Kasumi-1 (cell line): ENCODE data around the gene CHKB.
"Not testable (repeated sequence)": the region's sequence is repeated elsewhere in the genome, so short reads cannot be mapped to it uniquely, and the experiment has no call there.

ENCODE experiments used
- DNase-seq, 2 experiments: peaks; one replicate each; lab custom pipeline; 2025; lab: John Stamatoyannopoulos, UW

The CHKB gene

DNA sequence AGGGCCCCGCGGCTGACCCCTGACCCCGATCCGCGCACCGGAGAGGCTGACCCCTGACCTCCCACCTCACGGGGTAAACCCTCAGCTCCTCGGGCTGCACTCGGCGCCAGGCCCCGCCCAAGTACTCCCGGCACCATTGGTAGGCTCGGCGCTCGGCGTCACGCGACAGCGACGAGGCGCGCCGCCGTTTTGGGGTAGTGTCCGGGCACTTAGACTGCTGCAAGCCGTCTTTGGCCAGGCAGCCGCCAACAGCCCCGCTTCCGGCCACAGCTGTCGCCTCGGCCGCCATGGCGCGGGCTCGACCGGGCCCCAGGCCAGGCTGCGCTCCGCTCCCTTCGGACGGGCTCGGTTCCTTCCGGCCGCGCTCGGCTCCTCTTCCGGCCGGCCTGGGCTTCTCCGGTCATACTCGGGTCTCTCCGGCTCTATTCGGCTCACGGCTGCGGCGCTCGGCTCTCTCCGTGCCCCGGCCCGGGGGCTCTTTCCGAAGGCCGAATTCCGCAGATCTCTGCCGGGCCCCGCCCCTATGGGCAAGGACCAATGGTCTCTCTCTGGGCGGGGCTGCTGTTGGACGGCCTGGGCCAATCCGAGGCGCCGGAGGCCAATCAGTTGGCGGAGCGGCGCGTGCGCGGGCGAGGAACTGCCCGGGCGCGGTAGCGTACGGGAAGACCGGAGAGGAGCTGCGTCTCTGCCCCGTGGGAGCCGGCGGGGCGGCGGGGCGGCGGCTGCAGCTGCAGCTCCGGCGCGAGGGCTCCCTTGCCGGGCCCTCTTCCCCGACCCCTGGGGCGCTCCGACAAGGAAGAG lies at the start of gene CHKB:
TSS of gene CHKB (minus strand) at position 357 of the 801 bp plus-strand sequence. CDS start at position 289, 68 bp downstream.
- peak; percentile 98 for DNase-seq

DNA sequence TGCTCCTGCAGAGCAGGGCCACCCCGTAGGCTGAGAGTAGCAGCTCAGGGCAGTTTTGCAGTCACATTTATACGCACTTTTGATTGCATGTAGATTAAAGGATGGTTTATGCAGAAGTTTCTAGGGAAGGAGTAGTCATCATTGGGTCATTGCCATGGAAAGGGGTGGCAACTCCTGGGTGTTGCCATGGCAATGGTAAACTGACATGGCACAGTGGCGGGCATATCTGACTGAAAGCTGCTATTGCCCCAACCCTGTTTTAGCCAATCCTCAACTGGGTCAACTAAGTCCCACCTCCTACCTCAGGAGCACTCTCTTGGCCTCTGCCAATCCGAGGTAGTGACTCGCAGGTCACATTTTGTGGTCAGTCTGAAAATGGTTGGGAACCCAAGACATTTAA lies 47.7 kb upstream of the CHKB start:
- no peak for DNase-seq

GRCh38 chr22:50628543-50629134 lies 46.0 kb upstream of the CHKB start:
- no peak for DNase-seq

DNA sequence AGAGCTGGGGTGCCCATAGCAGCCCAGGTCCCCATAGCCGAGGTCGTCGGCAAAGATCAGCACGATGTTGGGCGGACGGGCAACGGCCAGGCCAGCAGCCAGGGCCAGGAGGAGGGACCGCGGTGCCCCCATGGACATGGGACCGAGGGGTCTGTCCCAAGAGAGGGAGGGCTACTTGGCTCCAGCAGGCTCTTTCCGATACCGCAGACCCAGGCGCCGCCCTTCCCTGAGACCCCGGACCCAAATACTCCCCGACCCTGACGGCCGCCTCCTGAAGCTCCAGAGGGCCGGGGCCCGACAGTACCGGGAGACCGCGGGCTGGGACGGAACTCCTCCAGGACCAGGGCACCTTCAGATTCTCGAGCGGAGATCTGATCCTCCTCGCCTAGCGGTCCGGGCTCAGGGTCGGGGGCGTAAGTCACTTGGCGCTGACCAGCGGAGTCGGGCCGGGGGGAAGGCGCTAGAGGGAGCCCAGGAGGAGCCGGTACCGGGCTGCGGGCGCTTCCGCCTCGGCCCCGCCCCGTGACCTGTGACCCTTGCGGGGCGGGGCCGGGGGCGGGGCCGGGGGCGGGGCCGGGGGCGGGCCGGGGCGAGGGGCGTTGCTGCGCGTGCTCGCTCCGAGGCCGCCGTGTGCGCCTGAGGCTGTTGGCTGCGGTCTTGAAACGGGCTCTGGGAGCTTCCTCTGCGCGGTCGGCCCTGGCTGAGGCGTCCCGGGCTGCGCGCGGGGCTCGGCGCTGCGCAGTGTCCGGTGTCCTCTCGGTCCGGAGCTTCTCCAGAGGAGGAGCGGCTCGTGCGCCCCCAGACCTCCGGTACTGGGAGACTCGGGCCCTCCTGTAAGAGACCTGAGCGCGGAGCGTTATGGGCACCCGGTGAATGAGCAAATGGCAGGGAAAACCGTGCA lies 45.2 kb upstream of the CHKB start, which contains the start of gene ARSA:
TSS of gene ARSA (minus strand) at position 511 of the 901 bp plus-strand sequence. CDS start at position 138, 373 bp downstream.
- peak; percentile 73 to 75 for DNase-seq

- no peak for DNase-seq
Observed at GRCh38 chr22:50626850-50627641, 44.4 kb upstream of the CHKB start.

DNA sequence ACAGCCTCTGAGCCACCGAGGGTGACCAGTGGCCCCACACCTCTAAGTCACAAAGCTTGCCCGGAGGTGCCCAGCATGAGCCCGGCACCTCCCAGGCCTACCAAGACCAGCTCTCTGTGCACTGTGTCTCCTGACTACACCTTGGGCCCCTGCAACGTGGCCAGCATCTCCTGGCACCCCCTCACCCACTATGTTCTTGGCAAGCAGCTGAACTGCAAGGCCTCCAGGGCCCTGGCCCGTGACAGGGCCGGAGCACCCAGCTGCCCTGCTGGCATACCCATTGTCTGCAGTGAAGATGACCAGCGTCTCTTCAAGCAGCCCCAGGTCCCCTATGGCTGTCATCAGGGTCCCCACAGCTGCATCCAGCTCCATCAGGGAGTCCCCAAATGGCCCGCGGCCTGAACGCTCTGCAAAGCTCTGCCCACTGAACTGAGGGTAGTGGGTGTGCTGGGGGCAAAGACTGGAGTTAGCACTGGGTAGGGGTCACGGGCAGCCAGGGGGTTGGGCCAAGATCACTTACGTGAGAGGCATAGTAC lies 43.7 kb upstream of the CHKB start:
- DNase-seq = no peak

DNA sequence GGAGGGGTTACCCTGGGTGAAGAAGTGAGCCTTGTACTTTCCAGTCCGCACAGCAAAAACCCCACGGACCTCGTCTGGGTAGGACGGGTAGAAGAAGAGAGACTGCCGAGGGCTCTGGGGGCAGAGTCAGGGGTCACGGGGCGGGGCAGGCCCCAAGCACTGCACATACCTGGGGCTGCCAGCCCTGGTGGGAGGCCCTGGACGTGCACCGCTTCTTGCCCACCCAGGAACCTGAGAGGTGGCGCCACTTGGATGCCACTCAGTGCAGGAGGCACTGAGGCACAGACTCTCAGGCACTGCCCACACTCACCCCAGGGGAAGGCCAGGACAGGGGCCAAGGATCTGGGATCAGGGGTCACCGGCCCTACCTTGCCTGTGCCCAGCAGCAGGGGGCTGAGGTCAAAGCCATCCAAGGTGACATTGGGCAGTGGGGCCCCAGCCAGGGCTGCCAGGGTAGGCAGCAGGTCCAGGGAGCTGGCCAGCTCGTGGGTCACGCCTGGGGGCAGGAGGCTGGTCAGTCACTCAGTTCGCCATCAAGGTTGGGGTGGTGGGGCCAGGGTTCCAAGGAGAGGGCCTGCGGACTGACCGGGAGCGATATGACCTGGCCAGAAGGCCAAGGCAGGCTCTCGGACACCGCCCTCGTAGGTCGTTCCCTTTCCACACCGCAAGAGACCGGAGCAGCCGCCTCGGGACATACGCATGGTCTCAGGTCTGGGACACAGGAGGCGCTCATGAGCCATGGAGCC lies 43.1 kb upstream of the CHKB start:
- DNase-seq = no peak

- DNase-seq = no peak
Observed at GRCh38 chr22:50625131-50625567, 42.5 kb upstream of the CHKB start.

DNA sequence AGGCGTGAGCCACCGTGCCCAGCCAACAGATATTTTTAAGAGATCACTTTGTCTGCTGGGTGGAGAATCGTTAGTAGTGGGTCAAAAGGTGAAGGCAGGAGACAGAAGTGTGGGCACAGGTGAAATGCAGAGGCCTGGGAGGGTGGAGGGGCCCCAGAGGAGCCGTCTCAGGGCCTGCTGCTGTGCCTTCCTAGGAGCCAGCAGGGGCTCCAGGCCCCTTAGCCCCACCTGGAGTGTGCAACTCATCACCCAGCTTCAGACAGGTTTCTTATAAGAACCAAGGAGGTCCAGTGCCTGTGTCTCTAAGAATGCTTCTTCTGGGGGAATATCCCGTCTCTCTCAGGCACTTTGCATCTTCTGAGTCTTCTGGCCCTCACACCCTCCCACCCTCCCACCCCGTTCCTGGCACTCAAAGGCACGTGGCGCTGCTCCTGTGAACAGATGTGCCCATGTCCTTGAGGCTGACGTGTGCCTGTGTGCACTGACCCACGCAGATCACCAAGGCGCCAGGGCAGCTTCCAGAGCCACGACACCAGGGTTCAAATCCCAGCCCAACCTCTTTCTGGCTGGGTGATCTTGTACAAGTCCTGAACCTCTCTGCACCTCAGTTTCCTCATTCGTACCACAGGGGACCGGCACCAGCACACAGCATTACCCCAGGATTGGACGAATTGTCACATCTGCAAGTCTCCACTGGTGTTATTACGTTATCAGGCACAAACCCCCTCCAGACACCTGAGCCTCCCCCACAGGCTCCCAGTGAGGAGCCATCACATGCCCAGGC lies 41.9 kb upstream of the CHKB start:
- DNase-seq = no peak

DNA sequence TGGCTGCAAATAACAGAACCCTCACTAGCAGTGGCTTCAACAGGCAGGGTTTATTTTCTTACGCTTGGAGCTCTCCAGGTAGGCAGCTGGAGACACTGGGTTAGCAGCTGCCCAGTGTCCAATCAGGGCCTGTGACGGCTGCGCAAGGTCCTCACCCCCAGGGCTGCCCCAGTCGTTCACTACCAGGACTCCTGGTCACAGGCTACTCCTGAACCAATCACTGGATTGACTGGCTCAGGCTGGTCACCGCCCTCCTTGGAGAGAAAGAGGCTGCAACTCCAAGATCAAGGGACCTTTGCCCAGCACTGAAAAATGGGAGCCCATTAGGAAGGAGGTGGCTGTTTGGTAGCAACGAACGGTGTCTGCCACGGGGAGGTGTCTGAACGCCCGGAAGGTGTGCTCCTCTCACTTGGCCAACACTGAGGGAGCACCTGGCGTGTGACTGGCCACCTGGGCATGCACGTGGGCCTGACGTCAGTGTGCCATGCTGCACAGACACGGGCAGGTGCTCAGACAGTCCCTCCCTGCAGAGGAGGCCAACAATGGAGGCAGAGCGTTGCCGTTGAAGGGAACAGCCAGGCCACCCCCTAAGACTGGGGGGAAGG lies 40.2 kb upstream of the CHKB start:
- no peak for DNase-seq

DNA sequence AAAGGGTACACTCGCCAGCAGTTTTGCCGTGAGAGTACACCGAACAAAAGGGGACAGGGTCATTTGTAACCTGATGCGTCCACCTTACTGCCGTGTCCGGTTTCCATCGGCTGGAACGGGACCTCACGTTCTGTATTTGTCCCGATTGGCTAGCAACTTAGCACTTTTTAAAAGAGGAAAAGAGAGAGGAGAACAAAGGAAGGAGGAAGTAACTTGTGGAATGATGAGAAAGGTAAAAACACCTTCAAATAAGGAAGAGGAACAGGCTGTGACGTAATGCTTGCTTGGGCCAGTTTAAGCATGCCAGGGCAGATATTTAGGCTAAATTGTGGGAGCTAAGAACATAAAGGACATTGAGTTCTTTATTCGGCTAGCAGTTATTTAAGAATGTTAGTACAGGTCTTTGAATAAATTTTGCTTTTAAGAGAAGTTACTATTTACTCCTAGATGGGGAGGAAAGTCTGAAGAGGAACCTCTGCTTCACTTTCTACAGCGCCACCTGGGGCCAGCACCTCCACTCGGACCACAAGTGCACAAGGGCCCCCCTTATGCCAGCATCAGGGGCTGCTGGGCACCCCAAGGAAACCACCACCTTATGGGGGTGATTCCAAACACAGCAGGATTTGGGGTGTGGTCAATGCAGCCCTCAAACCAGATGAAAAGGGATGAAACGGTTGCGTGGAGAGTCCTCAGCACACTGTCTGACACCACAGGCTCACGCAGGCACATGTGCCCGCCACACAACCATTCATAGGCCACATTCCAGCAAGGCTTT lies 39.5 kb upstream of the CHKB start:
- DNase-seq = peak; percentile 22 to 31

DNA sequence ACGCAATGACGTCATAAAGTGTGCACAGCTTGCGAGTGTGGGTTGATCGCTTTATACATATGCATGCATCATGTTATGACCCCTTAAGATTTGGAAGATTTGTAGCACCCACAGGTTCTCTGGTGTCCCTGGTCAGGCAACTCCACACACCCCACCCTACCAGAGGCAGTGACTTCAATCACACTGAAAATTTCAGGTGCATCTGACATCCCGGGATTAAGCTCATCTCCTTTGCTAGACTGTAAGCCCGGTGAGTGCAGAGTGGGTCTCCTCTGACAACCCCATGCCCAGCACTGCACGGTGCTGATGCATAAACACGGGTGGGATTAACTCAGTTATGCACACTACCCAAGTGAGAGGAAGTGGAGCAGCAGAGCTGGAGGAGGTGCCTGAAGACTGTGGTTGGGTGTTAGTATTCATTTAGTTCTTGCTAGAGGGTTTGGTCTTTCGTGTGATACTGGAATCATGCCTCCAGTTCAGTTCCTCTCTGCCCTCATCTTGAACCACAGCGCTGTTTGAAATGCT lies 38.8 kb upstream of the CHKB start:
- peak; percentile 88 to 91 for DNase-seq

DNA sequence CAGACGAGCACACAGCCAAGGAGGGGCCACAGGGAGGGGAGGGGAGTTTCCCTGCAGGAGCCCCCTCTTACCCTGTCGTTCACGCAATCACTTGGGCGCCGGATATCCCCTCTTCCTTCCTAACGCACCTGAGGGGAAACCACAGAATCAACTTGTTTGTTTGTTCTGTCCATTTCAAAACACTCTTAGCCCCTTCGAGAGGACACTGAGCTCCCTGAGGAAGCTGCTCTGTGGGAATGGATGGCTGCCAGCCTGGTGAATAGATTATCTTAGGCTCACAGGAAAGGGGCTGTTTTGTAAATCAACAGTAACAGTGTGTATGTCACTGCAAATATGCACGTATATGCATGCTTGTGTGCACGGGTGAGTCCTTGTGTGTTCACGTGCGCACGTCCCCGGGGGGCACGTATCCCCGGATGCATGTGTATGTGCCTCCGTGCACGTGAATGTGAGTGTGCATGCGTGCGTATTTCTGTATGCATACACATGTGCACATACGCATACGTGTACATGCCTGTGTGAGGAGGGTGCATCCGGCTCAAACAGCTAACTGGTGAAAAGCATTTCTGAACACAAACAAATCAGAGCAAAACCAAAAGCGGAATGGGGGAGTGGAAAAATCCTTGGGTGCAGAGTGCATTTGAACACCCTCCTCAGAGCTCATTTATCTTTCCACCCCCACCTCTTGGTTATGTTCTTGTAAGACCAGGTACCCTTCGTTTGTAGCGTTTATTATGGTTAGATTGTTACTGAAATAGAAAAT lies 38.1 kb upstream of the CHKB start:
- DNase-seq = peak; percentile 66 to 85

- not testable (repeated sequence) for DNase-seq
Observed at GRCh38 chr22:50614296-50614695, 31.6 kb upstream of the CHKB start.

DNA sequence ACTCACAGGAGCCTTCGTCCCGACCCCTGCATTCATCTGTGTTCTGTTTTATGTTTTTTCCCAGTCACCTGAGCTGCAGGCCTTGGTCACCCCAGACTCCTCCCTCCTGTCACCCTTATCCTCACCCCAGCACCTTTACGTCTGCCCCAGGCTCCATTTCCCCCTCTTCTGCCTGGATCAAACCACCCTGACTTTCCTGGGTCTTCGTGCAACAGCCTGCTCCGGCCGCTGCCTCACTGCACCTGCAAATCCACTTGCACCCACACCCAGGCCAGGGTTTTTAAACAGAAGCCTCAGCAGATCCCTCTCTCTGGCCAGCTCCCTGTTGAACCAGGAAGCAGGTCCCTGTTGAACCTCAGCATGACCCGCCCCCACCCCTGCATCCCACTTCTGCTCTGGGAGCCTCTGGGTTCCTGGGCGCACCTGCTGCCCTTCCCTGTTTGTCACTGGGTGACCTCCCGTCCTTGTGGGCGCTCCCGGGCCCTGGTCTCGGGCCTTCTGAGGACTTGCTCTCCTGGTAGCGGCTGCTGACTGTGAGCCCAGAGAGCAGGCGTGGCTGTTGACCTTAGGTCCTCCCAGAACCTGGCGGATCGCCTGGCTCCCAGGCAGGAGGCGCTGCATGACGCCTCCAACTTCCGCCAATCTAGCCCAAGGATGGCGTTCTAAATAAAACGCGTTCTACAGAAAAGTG lies 30.8 kb upstream of the CHKB start:
- DNase-seq = no peak

GRCh38 chr22:50612528-50613221 lies 30.0 kb upstream of the CHKB start:
- DNase-seq = no peak
